ENCODE data around the gene ADAMTS14.
"Not testable (repeated sequence)": the region's sequence is repeated elsewhere in the genome, so short reads cannot be mapped to it uniquely, and the experiment has no call there.

GRCh38 chr10:70663458-70664409, 8.6 kb upstream of the ADAMTS14 start:
- TF ChIP-seq, protein P1, sequence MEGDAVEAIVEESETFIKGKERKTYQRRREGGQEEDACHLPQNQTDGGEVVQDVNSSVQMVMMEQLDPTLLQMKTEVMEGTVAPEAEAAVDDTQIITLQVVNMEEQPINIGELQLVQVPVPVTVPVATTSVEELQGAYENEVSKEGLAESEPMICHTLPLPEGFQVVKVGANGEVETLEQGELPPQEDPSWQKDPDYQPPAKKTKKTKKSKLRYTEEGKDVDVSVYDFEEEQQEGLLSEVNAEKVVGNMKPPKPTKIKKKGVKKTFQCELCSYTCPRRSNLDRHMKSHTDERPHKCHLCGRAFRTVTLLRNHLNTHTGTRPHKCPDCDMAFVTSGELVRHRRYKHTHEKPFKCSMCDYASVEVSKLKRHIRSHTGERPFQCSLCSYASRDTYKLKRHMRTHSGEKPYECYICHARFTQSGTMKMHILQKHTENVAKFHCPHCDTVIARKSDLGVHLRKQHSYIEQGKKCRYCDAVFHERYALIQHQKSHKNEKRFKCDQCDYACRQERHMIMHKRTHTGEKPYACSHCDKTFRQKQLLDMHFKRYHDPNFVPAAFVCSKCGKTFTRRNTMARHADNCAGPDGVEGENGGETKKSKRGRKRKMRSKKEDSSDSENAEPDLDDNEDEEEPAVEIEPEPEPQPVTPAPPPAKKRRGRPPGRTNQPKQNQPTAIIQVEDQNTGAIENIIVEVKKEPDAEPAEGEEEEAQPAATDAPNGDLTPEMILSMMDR (IDR thresholded peaks at IDR 0.05; ENCODE audit: low read depth, low read length) = not testable (repeated sequence)
- not testable (repeated sequence) for TF ChIP-seq POLR2A (IDR thresholded peaks at IDR 0.05; ENCODE audit: extremely low read depth, insufficient read length)

Data from NB4 (cell line).